AML-193 (cell line): ENCODE results near the gene TBCCD1.

Source experiments
- DNase-seq, 2 experiments: peaks; one replicate each; lab custom pipeline; 2025; lab: John Stamatoyannopoulos, UW

Gene TBCCD1, protein sequence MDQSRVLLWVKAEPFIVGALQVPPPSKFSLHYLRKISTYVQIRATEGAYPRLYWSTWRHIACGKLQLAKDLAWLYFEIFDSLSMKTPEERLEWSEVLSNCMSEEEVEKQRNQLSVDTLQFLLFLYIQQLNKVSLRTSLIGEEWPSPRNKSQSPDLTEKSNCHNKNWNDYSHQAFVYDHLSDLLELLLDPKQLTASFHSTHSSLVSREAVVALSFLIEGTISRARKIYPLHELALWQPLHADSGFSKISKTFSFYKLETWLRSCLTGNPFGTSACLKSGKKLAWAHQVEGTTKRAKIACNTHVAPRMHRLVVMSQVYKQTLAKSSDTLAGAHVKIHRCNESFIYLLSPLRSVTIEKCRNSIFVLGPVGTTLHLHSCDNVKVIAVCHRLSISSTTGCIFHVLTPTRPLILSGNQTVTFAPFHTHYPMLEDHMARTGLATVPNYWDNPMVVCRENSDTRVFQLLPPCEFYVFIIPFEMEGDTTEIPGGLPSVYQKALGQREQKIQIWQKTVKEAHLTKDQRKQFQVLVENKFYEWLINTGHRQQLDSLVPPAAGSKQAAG

DNA sequence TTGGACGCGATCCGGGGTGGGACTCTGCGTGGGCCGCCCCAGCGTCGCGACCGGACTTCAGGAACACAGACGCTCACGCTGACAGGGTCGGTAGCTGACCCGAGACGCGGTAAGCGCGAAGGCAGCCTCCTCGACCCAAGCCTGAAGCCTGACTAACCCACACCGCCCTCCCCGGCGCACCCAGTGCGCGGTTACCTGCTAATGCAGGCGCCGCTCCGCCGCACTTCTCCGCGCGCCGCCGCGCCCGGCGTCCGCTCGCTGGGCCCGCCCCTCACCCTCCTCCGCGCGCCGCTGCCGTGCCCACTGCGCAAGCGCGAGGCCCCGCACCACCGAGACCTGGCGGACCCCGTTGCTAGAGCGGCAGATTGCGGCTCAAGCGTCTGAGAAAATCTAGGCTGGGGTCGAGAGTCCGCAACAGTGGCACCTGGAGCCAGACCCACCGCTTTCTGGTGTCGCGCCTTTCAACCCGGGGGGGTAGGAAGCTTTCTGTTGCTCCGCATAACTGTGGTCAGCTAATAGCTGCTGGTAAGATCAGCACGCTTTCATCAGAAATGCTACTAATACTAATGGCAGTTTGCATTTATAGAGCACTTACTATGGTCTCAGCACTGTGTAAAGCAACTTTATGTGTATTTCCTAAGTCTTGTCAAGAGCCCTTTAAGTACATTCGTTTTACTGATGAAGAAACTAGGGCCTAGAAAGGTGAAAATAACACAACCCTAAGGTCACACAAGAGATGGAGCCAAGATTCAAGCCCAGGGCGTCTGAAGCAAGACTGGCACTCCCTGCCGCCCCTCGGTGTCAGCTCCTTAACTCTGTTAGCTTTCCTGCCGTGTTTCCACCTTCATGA, at the start of gene TBCCD1:
TBCCD1 (minus strand) TSS at position 268 of the 850 bp plus-strand sequence. CDS start 3,010 bp downstream, outside the sequence.
- peak; percentile 86 to 92 for DNase-seq

DNA sequence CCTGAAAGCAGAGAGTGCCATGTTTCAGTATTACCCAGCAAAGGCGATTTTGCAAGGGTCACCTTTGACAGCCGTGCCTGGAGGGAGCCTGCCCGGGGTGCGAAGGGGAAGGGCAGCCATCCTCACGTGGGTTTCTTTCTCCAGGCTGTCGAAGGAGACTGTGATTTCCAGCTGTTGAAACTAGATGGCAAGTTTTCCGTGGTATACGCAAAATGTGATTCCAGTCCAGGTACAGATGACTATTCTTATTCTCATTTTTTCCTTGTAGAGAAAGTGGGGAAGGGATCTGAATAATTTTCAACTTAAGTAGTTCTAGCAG, 49.1 kb upstream of the TBCCD1 start:
- no peak for DNase-seq

DNA sequence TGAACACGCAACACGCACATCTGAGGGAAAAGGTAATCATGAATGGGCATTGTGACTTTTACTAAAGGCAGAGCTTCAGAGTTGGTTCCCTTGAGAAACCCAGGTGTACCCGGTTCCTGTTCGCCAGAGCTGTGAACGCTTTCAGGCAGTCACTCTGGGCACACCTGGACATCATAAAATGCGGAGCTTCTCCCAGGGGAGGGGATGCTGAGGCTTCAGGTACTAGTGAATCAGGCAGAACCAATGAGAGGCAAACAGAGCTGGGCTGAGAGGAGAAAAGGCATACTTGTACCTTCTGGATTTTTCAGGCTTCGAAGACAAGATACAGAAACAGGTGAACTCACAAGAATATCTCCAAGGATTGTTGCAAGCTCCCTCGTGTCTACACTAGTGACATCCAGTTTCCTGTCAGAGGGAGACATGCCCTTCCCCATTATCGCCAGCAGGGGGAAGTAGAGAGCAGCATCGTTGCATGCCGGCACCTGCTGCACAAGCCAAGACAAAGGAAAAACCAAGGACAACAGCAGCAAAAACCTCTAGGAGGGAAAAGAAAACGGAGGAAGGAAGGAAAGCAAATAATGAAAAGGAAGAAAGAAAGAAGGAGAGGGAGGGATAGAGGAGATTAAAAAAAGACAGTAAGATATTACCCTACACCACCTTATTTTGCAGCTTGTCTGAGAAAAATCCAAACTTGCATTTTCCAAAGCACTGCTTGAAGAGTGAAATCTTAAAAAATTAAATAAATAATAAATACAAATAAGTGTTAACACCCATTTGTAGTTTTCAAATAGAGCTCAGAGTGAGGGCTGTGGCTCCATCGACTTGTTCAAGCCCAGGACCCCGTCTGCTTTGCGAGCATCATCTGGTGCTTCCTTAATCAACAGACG, 47.7 kb upstream of the TBCCD1 start:
- DNase-seq: peak; percentile 78 to 83

DNA sequence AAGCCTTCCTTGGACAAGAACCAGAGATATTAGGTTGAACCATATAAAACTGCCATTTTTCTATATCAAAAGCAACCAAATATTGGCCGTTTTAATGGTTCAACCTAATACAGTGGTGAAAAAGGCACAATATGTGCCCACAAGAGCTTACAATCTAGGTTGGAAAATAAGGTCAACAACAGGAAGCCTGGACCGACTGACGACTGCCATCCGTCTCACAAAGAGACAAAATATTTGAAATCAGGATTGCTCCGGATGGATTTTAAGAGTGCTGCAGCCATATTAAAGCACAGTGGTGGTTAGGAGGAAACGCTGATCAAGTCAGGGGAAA, 47.1 kb upstream of the TBCCD1 start:
- no peak for DNase-seq

DNA sequence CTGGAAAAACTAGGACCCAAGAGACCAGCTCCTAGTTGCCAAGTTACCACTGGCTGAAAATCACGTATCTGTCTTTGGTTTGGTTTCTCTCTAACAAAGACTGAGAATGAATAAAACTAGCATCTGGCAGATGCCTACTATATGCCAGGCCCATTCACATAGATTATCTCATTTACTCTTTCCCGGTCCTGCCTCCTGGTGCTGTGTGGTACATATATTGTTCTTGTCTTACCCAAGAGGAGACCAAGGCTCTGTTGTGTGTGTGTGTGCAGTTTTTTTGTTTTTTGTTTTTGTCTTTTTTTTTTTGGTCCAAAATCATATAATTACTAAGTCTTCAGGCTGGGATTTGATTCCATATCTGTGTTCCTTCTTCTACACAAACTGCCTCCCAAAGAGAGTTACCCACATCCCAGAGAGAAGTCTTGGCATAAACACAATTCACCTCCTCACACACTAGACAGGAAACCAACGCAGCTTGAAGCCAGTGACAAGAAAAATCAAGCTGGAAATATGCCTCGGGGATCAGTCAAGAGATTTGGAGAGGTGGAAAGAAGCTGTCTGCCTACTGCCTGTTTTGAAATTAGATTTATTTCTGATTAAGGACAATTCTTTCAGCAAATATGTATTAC, 46.6 kb upstream of the TBCCD1 start:
- no peak for DNase-seq

DNA sequence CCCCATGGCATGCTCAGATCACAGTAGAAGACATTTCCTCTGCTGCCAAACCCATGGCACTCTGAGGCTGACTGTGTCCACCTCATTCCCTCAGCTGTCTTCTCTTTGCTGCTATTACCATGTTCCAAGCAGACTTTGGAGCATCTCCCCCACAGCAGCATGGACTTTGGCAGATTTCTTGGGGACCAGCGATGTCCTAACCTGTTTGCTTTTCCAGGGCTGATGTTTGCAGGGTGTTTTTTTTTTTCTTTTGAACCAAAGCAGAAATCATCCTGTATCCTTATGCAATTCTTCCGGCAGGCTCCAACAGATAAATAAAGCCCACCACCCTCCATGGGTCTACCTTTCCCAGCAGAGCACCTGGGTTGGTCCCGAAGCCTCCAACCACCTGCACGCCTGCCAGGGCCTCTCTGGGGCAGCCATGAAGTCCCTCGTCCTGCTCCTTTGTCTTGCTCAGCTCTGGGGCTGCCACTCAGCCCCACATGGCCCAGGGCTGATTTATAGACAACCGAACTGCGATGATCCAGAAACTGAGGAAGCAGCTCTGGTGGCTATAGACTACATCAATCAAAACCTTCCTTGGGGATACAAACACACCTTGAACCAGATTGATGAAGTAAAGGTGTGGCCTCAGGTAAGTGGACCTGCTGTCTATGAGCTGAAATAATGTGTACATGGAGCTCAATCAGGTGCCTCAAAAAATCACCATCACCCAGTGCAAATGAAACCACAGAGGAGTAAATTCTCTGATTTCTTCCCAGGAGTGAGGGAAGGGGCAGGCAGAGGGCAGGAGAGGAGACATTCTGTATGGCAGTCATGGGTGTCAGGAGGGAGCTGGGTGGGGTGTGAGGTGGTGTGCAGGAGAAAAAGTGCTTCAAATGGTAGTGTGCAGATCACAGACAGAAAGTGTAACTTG, 45.8 kb upstream of the TBCCD1 start, which contains the start of gene AHSG:
AHSG (plus strand) TSS at position 340 of the 916 bp plus-strand sequence; CDS start at position 422, 82 bp downstream.
- no peak for DNase-seq

DNA sequence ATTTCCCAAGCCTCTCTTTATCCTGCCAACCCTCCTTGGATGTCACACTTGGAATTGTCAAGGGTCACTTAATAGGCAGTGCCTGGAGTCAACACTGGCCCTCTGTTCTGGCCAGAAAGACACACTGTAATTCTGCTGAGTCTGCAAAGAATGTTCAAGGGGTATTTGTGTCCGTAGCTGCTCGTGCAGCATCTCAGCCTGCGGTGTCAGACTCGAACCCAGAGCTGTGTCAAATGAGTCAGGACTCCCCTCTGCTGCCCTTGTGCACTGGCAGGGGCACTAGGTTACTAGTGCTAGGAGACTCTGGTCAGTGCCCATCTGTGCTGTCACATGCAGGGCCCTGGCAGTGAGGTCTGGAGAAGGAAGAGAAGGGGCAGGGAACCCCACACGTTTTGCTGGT, 44.9 kb upstream of the TBCCD1 start:
- no peak for DNase-seq

DNA sequence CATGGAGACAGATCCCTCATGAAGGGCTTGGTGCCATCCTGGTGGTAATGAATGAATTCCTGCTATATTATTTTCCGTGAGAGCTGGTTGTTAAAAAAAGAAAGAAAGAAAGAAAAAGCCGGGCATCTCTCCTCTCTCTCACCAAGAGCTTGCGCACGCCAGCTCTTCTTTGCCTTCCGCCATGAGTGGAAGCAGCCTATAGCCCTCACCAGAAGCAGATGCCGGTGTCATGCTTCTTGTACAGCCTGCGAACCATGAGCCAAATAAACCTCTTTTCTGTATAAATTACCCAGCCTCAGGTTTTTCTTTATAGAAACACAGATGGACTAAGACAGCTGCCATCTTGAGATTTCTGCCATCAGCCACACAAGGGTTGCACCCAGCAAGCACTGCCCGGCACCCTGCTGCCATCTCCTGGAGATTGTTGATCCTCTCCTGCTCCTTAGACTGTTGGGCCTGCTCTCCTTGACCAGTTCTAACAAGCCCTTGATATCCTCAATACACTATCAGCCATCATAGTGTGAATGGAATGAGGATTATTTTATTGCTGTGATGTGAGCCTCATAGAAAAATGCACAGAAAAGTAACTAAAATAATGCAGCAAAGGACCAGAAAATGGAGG, 42.2 kb upstream of the TBCCD1 start:
- peak; percentile 5 to 42 for DNase-seq

DNA sequence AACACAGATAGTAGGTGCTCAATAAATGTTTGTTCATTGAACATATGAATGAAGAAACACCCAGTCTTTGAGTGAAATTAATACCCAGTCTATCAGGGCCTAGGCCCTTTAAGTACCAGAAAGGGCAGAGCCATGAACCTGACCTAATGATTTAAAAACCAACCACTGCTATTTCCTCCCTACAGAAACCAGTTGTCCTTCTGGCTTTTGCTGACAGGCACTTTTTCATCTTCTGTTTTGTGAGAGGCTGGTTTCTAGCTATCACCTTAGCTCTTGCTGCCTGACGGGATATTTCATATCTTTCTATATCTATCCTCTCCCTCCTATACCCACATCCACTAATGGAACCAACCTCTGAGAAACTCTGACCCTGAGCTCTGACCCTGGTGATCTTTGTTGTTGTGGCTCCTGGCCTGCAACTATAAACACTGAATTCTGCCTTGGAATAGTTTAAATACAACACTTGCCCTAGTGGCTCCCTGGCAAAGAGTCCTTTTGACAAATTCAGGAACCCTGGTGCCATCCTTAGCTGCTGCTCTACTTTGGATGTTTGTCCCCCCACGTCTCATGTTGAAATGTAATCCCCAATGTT, 41.6 kb upstream of the TBCCD1 start:
- no peak for DNase-seq

DNA sequence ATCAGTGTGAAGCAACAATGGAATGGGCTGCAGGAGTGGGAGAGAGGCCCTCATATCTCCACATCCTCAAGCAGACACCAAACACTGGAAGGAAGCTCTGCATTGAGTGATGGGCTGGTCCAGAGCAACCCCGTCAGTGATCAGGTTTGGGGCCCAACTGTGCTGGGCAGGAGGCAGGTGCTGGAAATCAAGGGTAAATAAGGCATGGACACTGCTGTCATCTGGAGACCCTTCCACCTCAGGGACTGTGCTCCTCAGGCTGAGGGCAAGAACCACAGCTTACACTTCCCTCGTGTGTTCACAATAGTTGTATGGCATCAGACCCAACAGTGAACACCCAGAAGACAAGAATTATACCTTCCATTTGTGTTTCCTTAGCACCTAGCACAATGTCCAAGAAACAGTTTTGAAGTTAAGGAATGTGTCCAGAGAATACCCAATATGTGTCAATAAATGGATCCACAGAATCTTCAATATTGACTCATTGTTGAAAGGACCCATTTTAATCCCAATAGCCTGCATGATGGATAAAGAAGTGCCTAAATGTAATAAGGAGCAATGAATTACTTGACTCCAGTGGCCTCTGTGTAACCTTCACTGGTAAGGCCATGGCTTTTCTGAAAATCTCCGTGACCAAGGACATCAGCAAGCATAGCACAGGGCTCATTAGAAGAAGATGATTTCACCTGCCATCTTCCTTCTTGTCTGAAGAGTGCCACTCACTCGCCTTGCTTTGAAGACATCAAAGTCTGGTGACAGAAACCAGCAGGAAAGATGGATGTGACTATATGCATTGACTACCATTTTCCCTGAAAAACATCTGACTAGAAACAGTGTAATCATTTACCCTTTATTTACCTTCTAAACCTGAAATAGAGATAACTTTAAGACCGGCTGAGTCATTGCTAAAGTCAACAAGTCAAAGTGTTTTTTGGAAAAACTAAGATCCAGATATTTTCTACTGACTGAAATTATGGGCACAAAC, 38.7 kb upstream of the TBCCD1 start:
- no peak for DNase-seq

DNA sequence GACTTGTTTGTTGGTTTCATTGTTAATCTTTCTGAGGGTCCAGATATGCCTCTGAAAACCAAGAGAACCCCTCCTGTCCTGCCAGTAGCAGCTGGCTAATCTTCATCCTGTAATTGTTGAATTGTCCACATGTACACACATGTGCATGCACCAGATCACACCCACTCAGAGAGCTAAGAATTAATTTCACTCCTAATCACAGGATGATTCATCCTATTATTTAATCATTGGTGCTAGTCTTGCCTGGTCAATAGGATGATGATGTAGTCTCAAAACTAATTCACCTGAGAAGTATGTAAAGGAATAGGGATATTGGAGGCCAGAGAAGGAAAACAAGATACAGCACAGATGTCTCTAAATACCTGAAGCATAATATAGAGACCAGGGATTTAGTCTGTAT, 37.9 kb upstream of the TBCCD1 start:
- DNase-seq: no peak

DNA sequence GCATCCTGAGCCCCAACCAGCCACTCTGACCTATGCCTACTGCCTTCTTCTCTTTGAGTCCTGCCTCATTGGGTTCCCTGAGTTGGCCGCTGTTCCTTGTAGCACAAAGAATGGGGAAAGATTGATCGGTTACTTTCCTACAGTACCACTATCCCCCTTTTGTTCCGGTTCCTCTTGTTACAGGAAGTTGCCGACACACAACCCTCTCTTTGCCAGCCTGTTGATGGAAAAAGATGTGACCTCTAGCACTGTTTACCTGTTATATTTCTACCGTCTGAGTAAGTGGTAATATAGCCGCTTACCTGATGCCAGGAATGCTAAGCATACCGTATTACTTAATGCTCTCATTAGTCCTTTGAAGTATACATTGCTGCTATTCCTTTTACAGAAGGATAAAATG, 36.0 kb upstream of the TBCCD1 start:
- DNase-seq: no peak

DNA sequence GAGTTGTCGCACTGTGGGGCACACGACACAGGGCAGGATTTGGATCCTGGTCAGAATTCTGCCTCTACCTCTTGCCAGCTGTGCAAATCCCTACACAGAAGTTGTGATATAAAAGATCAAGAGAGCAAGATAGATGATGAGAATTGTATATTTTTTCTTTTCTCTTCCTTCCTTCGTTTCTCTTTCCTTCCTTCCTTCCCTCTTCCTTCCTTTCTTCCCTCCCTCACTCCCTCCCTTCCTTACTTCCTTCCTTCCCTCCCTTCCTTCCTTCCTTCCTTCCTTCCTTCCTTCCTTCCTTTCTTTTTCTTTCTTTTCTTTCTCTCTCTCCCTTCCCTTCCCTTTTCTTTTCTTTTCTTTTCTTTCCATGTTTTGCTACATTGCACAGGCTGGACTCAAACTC, 33.8 kb upstream of the TBCCD1 start:
- no peak for DNase-seq

DNA sequence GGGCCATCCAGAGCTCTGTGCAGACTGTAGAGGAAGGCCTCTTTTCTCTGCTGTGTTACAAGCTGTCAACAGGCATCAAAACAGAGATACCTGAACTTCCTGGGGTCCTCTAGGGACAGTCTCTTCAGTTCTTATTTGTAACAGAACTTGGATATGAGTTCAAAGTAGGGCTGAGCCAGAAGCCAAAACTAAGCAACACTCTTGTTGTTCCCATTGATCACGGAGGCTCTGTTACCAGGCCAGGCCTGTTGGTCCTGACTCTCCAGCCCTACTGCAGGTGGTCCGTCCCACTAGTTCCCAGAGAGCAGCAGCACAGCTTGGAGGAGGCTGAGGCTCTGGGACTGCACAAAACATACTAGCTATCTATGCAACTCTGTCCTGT, 32.6 kb upstream of the TBCCD1 start:
- no peak for DNase-seq

DNA sequence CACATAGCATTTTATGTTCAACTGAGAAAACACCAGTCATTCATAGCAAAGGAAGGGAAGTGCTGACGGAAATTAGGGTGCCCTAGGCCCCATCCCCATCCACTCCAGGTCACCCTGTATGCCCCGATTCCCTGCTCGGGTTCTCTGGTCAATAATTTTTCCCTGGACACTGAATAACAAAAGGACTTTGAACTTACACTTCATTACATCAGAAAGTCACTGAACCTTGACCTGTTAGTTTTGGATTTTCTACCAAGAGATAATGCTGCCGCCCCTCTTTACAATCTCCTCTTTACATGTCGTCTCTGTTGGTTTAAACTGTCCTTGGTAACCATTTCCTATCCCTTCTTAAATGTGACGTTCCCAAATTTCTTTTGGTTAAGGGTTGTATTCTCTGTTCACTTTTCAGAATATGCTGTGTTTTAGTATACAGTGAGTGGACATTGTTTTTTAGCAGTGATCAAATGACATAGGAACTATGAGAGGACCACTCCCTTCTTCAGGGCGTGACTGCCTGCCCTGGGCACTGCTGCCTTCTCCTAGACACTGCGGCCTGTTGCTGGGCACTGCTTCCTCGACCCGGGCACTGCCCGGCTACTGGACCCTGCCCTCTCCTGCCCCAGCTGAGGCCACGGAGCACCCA, 32.1 kb upstream of the TBCCD1 start:
- no peak for DNase-seq

DNA sequence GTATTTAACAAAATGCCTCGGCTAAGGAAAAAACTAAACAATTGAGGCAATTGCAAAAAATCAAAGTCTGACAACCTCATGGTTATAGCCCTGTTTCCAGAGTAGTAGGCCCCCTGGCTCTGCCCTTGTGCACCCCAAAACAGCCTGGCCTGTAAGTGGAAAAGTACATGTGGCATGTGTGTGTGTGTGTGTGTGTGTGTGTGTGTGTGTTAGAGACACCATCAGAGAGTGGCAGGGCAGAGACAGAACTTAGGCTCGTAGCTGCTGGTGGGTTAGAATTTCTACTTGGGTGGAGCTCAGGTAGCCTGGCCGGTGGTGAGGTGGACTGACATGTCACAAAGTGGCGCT, 31.6 kb upstream of the TBCCD1 start:
- DNase-seq: no peak

DNA sequence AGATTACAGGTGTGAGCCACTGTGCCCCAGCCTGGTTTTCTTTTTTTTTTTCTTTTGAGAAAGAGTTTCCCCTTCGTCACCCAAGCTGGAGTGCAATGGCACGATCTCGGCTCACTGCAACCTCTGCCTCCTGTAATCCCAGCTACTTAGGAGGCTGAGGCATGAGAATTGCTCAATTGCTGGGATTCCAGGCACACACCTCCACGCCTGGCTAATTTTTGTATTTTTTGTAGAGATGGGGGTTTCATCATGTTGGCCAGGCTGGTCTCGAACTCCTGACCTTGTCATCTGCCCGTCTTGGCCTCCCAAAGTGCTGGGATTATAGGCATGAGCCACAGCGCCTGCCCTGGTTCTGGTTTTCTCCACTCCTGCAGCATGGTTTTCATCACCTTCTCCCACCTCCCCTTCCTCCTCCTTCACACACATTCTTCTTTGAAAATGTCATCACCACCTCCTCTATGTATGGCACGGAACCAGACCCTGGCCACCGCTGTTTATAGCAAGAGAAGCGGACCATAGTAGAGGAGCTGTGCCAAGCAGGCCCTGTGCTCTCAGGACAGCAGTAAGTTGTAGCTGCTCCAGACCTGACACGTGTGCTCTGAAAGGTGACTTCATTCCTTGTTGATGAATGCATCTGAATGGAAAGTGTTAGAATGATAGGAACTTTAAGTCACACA, 31.1 kb upstream of the TBCCD1 start:
- DNase-seq: no peak
